Gastrocnemius medialis (tissue), 4 donors: ENCODE results near the gene JCAD. TPM values are rescaled to one million over a fixed set of nuclear protein-coding genes. Genes with fewer than 3 reads are reported as not detected.

Experiments used
- ATAC-seq, 2 donors: fragments of 150-250 bp; one replicate each; pipeline ENCODE4 v1.9.1; 2016
- DNase-seq, 2 donors: peaks; one replicate each; pipeline ENCODE4 v3.0.0-alpha.2; 2019
- H3K27ac ChIP-seq, 4 donors: fragments of 200-600 bp; sonication (generic); 1 replicate in 1 of 4; 2 replicates in 3 of 4; pipeline ENCODE4 v1.5.1; 2016 to 2018; ENCODE audit warnings: mild to moderate bottlenecking in 2 of 4, moderate library complexity in 1 of 4
- H3K27me3 ChIP-seq, 3 donors: fragments of 200-600 bp; sonication (generic) in 2 of 3; 1 replicate in 1 of 3; 2 replicates in 2 of 3; pipeline versions ENCODE4 v1.5.1 to v1.6.0; 2016 to 2019; ENCODE audit warnings: mild to moderate bottlenecking in 1 of 3, moderate library complexity in 1 of 3
- H3K36me3 ChIP-seq, 2 donors: fragments of 200-600 bp; sonication (generic) in 1 of 2; one replicate each; pipeline ENCODE4 v1.5.1; 2017 to 2018
- H3K4me1 ChIP-seq, 2 donors: fragments of 200-600 bp; sonication (generic) in 1 of 2; one replicate each; pipeline ENCODE4 v1.5.1; 2016 to 2017; ENCODE audit warnings: mild to moderate bottlenecking in 2 of 2
- H3K4me3 ChIP-seq, 4 donors: fragments of 200-600 bp; sonication (generic) in 3 of 4; 1 replicate in 1 of 4; 2 replicates in 3 of 4; pipeline ENCODE4 v1.5.1; 2016 to 2019; ENCODE audit warnings: mild to moderate bottlenecking in 2 of 4
- H3K9me3 ChIP-seq, 3 donors: fragments of 200-600 bp; sonication (generic) in 2 of 3; 1 replicate in 1 of 3; 2 replicates in 2 of 3; pipeline ENCODE4 v1.5.1; 2016 to 2019
- POLR2A ChIP-seq, 2 donors: fragments of 450-650 bp; IDR thresholded peaks; one replicate each; pipeline ENCODE4 v1.6.1; 2017; ENCODE audit warnings: antibody characterized with exemption in 2 of 2, mild to moderate bottlenecking in 2 of 2, moderate library complexity in 2 of 2
- in situ Hi-C, 4 donors: fragments of 200-750 bp; cut with MboI; loops; one replicate each; pipeline versions ENCODE4 v1.15.0 to v1.8.0; 2017; ENCODE audit warnings: low sequenced_read_pairs in 4 of 4
- intact Hi-C: fragments of 100-400 bp; cut with DNase I; formaldehyde crosslinking; loops from one replicate; pipeline ENCODE4 v1.15.1; 2023; ENCODE audit warnings: low total_unique reads
- total RNA-seq, 4 donors: library from RNA; depleted of rRNA; stranded (reverse); fragments of >200 nt; gene quantifications; one replicate each; pipeline versions ENCODE4 v1.1.0 to v1.2.3, GENCODE V29; 2016
- TF ChIP-seq, protein P1 (sequence below), 5 experiments: fragments of 450-650 bp in 3 of 5; fragments of 200-600 bp in 2 of 5; sonication (generic) in 2 of 5; IDR thresholded peaks in 4 of 5; conservative IDR thresholded peaks in 1 of 5; 1 replicate in 4 of 5; 2 replicates in 1 of 5; pipeline ENCODE4 v1.5.1; 2016 to 2019; ENCODE audit warnings: antibody characterized with exemption in 5 of 5, mild to moderate bottlenecking in 3 of 5, moderate library complexity in 3 of 5

The JCAD gene
- total RNA-seq, 4 donors from 2014 or later = 6.0 to 12.1 (median 6.5) TPM

GRCh38 chr10:30040597-30040996 lies 18.8 kb downstream of the JCAD start:
- in situ Hi-C loops = no loop called here
- Histone ChIP-seq H3K27ac (peak overlapping the region in 3 of 4 donors; percentile 10 to 40 (median 27)), H3K4me1 (peaks cover 5 to 14% of the 10 kb centered on the region in 2 donors), H3K27me3 (no peaks in the 10 kb centered on the region), H3K9me3 (no peaks in the 10 kb centered on the region), H3K4me3 (no peak overlapping the region), H3K36me3 (no peaks in the 10 kb centered on the region)
- DNase-seq (no peak), ATAC-seq (no peak)
- TF ChIP-seq, protein P1, sequence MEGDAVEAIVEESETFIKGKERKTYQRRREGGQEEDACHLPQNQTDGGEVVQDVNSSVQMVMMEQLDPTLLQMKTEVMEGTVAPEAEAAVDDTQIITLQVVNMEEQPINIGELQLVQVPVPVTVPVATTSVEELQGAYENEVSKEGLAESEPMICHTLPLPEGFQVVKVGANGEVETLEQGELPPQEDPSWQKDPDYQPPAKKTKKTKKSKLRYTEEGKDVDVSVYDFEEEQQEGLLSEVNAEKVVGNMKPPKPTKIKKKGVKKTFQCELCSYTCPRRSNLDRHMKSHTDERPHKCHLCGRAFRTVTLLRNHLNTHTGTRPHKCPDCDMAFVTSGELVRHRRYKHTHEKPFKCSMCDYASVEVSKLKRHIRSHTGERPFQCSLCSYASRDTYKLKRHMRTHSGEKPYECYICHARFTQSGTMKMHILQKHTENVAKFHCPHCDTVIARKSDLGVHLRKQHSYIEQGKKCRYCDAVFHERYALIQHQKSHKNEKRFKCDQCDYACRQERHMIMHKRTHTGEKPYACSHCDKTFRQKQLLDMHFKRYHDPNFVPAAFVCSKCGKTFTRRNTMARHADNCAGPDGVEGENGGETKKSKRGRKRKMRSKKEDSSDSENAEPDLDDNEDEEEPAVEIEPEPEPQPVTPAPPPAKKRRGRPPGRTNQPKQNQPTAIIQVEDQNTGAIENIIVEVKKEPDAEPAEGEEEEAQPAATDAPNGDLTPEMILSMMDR (IDR thresholded peaks at IDR 0.05 in 4 of 5, conservative IDR thresholded peaks at IDR 0.05 in 1 of 5) = no peak
- no peak for TF ChIP-seq POLR2A (IDR thresholded peaks at IDR 0.05)
- intact Hi-C loops = no loop called here

GRCh38 chr10:30039988-30040387 lies 19.4 kb downstream of the JCAD start:
- DNase-seq (no peak), ATAC-seq (peak in 1 of 2 donors; percentile 39)
- intact Hi-C loops (no loop called here), in situ Hi-C loops (no loop called here)
- Histone ChIP-seq H3K4me3 (no peak overlapping the region), H3K36me3 (no peaks in the 10 kb centered on the region), H3K27me3 (no peaks in the 10 kb centered on the region), H3K27ac (peak overlapping the region in 3 of 4 donors; percentile 5 to 40 (median 10)), H3K9me3 (no peaks in the 10 kb centered on the region), H3K4me1 (peaks cover 5 to 14% of the 10 kb centered on the region in 2 donors)
- TF ChIP-seq, protein P1 (IDR thresholded peaks at IDR 0.05 in 4 of 5, conservative IDR thresholded peaks at IDR 0.05 in 1 of 5) = no peak
- no peak for TF ChIP-seq POLR2A (IDR thresholded peaks at IDR 0.05)

DNA sequence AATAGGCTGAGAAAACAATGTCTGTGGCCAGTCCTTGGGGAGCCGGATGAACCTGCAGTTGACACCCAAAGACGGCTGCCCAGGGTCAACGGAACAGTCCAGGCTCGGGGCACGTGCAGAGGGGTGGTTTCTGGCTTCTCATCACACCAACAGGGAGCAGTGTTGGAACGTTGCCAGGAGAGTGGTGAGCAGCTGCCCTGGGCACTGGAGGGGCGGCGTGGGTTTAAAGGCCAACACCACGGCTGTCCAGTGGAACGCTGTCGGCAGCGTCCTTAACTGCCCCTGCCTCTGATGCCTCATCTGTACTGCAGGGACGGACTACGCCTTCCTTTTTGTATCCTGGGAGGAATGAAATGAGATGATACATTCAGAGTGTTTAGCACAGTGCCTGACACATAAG lies 19.8 kb downstream of the JCAD start:
- TF ChIP-seq, protein P1 (IDR thresholded peaks at IDR 0.05 in 4 of 5, conservative IDR thresholded peaks at IDR 0.05 in 1 of 5) = no peak
- no peak for TF ChIP-seq POLR2A (IDR thresholded peaks at IDR 0.05)
- Histone ChIP-seq H3K36me3 (no peaks in the 10 kb centered on the region), H3K27ac (peak overlapping the region in 3 of 4 donors; percentile 1 to 40 (median 10)), H3K4me3 (no peak overlapping the region), H3K27me3 (no peaks in the 10 kb centered on the region), H3K4me1 (peaks cover 5 to 14% of the 10 kb centered on the region in 2 donors), H3K9me3 (no peaks in the 10 kb centered on the region)
- in situ Hi-C loops (no loop called here), intact Hi-C loops (no loop called here)
- ATAC-seq (peak in 1 of 2 donors; percentile 17), DNase-seq (no peak)

DNA sequence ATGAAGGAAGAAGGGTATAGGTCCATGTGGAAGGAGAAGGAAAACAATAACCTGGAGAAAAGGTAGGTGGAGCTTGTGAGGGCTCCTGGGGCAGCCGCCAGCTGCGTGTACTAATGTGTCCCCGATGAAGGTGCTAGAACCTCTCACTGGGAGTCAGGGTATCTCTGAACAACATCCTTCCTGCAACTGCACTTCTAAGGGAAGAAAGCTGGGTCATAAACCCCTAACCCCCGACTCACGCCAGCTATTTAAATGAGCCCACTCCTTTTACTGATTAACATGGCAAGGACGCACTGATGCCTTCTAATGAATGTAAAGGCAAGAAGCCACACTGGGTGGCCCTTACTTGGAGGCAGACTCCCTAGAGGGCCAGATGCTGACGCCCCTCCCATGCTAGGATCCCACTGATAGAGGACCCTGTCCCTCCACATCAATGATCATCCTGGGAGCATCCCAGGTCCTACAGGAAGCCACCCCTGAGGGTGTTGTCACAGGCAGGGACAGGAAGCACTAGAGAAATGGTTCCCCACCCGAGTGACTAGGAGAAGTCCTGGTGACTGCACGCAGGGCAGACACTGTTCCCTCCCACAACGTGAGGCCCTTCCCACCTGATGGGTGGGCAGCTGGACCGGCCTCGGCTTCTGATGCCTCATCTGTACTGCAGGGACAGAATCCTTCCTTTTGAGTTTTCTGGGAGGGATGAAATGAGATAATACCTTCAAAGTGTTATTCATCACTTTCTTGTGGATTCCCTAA lies 20.4 kb downstream of the JCAD start:
- no peak for TF ChIP-seq POLR2A (IDR thresholded peaks at IDR 0.05)
- TF ChIP-seq, protein P1 (IDR thresholded peaks at IDR 0.05 in 4 of 5, conservative IDR thresholded peaks at IDR 0.05 in 1 of 5) = no peak
- ATAC-seq (no peak), DNase-seq (no peak)
- Histone ChIP-seq H3K27me3 (no peaks in the 10 kb centered on the region), H3K9me3 (no peaks in the 10 kb centered on the region), H3K36me3 (no peaks in the 10 kb centered on the region), H3K27ac (peak overlapping the region in 3 of 4 donors; percentile 1 to 40 (median 10)), H3K4me3 (no peak overlapping the region), H3K4me1 (peaks cover 5 to 14% of the 10 kb centered on the region in 2 donors)
- in situ Hi-C loops (no loop called here), intact Hi-C loops (no loop called here)
